ENCODE data around the gene RPRD1A.

DNA sequence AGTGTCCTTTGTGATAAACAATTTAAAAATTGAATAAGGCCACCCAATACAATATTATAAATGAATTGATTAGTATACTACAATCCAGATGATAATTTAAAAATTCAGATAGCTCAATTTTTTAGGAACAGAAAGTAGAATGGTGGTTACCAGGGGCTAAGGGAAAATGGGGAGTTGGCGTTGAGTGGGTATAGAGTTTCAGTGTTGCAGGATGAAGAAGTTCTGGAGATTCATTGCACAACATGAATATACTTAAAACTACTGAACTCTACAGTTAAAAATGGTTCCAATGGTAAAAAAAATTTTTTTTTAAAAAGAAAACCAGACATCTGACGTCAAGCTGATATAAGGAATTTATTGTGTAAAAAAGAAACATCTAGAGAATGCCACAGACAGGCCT, 40.8 kb upstream of the RPRD1A start:
- TF ChIP-seq POLR2A (IDR thresholded peaks at IDR 0.05; ENCODE audit: low read depth, low read length) (no peak), POU2F2 (IDR thresholded peaks at IDR 0.05; ENCODE audit: low read depth, low read length) (no peak)
